Retinal pigment epithelial cell (primary cell): ENCODE results near the gene CXCL9.

ENCODE experiments used
- DNase-seq: peaks from one replicate; pipeline ENCODE4 v3.0.0-alpha.2; 2010; ENCODE audit warnings: low read depth
- H3K4me3 ChIP-seq: 2 replicates; pipeline ENCODE4 v1.5.1; 2011; ENCODE audit warnings: mild to moderate bottlenecking, low read length, control low read depth, moderate library complexity
- CTCF ChIP-seq: conservative IDR thresholded peaks from 2 replicates; pipeline ENCODE4 v1.5.1; 2011; ENCODE audit warnings: low read depth, low read length, control low read depth, inconsistent platforms

Gene CXCL9

GRCh38 chr4:75953509-75953908 is 53.8 kb downstream of the CXCL9 start:
- DNase-seq, result no peak
- no peak overlapping the region for H3K4me3 ChIP-seq
- no peak for TF ChIP-seq CTCF
